GM12878 (cell line): ENCODE measurements around the gene CTNNA2.

ENCODE experiments used
- ETV6 ChIP-seq, 2 experiments: fragments of 450-650 bp in 1 of 2; IDR thresholded peaks in 1 of 2; conservative IDR thresholded peaks in 1 of 2; 2 replicates each; pipeline ENCODE4 v1.6.1; 2014; ENCODE audit warnings: antibody characterized with exemption in 1 of 2, borderline replicate concordance in 1 of 2, low read depth in 1 of 2, mild to moderate bottlenecking in 1 of 2, moderate library complexity in 1 of 2
- HDAC6 ChIP-seq: fragments of 200-600 bp; sonication (generic); IDR thresholded peaks from one replicate; pipeline ENCODE4 v1.8.0; 2017; ENCODE audit warnings: antibody characterized with exemption; ENCODE audit not compliant: unreplicated experiment
- ZNF592 ChIP-seq: fragments of 450-650 bp; IDR thresholded peaks from 2 replicates; pipeline ENCODE4 v1.6.1; 2017; ENCODE audit warnings: mild to moderate bottlenecking, moderate library complexity

GRCh38 chr2:80061881-80062280 lies 549.0 kb downstream of the CTNNA2 start:
- TF ChIP-seq ZNF592 (no peak), HDAC6 (no peak), ETV6 (conservative IDR thresholded peaks at IDR 0.05 in 1 of 2, IDR thresholded peaks at IDR 0.05 in 1 of 2; ENCODE audit: borderline replicate concordance in 1 of 2, low read depth in 1 of 2) (no peak)
